ENCODE measurements around the gene AKAP13.

AKAP13 gene

GRCh38 chr15:85751291-85752123, 371.1 kb downstream of the AKAP13 start:
- peak in 36 of 56 donors; percentile 29 to 82 (median 64) for DNase-seq

GRCh38 chr15:85752124-85752475, 371.7 kb downstream of the AKAP13 start:
- no peak for DNase-seq

GRCh38 chr15:85752491-85752961, 372.1 kb downstream of the AKAP13 start:
- no peak for DNase-seq

- DNase-seq, result no peak
Measured at GRCh38 chr15:85753261-85753660, 372.9 kb downstream of the AKAP13 start.

GRCh38 chr15:85753791-85754452, 373.5 kb downstream of the AKAP13 start:
- no peak for DNase-seq

- peak in 7 of 56 donors; percentile 21 to 52 (median 34) for DNase-seq
Measured at GRCh38 chr15:85754989-85755388, 374.6 kb downstream of the AKAP13 start.

- DNase-seq, result no peak
Measured at GRCh38 chr15:85755471-85755870, 375.1 kb downstream of the AKAP13 start.

- DNase-seq, result no peak
Measured at GRCh38 chr15:85755942-85756341, 375.5 kb downstream of the AKAP13 start.

- no peak for DNase-seq
Measured at GRCh38 chr15:85756411-85757072, 376.1 kb downstream of the AKAP13 start.

- no peak for DNase-seq
Measured at GRCh38 chr15:85757073-85757938, 376.9 kb downstream of the AKAP13 start.

- DNase-seq, result no peak
Measured at GRCh38 chr15:85757939-85758654, 377.7 kb downstream of the AKAP13 start.

GRCh38 chr15:85758655-85758978, 378.2 kb downstream of the AKAP13 start:
- no peak for DNase-seq

GRCh38 chr15:85759376-85759775, 379.0 kb downstream of the AKAP13 start:
- DNase-seq, result peak in 7 of 56 donors; percentile 13 to 50 (median 26)

- DNase-seq, result no peak
Measured at GRCh38 chr15:85760049-85760448, 379.6 kb downstream of the AKAP13 start.

- DNase-seq, result no peak
Measured at GRCh38 chr15:85760531-85761371, 380.3 kb downstream of the AKAP13 start.

GRCh38 chr15:85761635-85762034, 381.2 kb downstream of the AKAP13 start:
- no peak for DNase-seq

GRCh38 chr15:85762039-85762755, 381.8 kb downstream of the AKAP13 start:
- DNase-seq, result no peak

GRCh38 chr15:85762756-85763127, 382.3 kb downstream of the AKAP13 start:
- DNase-seq, result peak in 15 of 56 donors; percentile 24 to 71 (median 51)

- peak in 29 of 56 donors; percentile 26 to 74 (median 50) for DNase-seq
Measured at GRCh38 chr15:85763157-85763556, 382.8 kb downstream of the AKAP13 start.
